ENCODE data around the gene FOSL1.

DNA sequence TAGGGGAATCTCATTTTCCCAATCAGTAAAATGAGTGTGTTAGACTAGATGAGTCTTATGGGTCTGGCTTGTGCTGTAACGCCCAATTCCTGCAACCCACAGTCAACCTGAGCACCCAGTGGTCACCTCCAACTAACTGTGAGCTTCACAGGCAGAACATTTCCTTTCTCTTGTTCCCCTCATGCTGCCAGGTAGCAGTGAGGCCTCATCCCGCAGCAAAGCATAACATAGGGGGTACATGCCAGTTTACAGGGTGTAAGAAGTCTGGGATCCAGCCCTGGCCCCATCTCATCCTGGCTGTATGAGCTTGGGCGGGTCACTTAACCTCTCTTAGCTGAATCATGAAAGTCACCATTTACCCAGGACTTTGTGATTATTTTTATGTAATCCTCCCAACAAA is 31.3 kb downstream of the FOSL1 start:
- TF ChIP-seq, protein P1, sequence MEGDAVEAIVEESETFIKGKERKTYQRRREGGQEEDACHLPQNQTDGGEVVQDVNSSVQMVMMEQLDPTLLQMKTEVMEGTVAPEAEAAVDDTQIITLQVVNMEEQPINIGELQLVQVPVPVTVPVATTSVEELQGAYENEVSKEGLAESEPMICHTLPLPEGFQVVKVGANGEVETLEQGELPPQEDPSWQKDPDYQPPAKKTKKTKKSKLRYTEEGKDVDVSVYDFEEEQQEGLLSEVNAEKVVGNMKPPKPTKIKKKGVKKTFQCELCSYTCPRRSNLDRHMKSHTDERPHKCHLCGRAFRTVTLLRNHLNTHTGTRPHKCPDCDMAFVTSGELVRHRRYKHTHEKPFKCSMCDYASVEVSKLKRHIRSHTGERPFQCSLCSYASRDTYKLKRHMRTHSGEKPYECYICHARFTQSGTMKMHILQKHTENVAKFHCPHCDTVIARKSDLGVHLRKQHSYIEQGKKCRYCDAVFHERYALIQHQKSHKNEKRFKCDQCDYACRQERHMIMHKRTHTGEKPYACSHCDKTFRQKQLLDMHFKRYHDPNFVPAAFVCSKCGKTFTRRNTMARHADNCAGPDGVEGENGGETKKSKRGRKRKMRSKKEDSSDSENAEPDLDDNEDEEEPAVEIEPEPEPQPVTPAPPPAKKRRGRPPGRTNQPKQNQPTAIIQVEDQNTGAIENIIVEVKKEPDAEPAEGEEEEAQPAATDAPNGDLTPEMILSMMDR (IDR thresholded peaks at IDR 0.05), result no peak
- TF ChIP-seq POLR2A (IDR thresholded peaks at IDR 0.05), result no peak
- no peak for TF ChIP-seq EP300 (IDR thresholded peaks at IDR 0.05)

Measured in tibial nerve (tissue), 4 donors.